Activated CD8-positive, alpha-beta memory T cell treated with anti-CD3 and anti-CD28 coated beads for 36 hours (primary cell): ENCODE data around the gene PUS10. TPM values are rescaled to one million over a fixed set of nuclear protein-coding genes. Genes with fewer than 3 reads are reported as not detected.

Experiments used
- CTCF ChIA-PET: fragments of 350-600 bp; sonication (Branson Sonifier 250); formaldehyde crosslinking; loops from one replicate; lab custom pipeline; 2021; ENCODE audit warnings: antibody characterized with exemption; lab: Charles Lee
- POLR2A ChIA-PET: fragments of 350-600 bp; sonication (Branson Sonifier 250); formaldehyde crosslinking; loops from one replicate; lab custom pipeline; 2021; ENCODE audit warnings: antibody characterized with exemption; lab: Charles Lee
- total RNA-seq, 2 experiments: library from RNA; stranded (reverse); gene quantifications; one replicate each; pipeline ENCODE4 v1.2.3, GENCODE V29; 2021

Gene PUS10
- total RNA-seq, 2 experiments from 2014 or later, result 8.7 to 8.8 TPM

DNA sequence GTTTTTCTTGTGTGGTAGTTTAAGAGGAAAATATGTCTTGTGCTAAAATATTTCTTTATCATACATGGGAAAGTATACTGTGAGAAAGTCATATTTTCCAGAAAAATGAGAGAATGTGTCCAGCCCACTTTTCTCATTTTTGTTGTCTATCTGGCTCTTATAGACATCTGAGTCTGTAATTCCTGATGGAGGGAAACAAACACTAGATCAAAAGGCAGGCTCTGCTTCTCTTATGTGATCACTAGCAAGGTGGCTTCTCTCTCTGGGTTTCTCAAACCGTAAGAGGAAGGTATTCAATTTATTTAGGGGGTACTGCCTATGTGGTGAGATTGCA, 40.5 kb downstream of the PUS10 start:
- ChIA-PET CTCF (interaction anchor here (0.7 to 1.3 kb wide), 2 partner anchors 15 to 221 kb away, joined by 3 to 4 read pairs; no protein-coding TSS in a partner anchor), POLR2A (no interaction called here)

DNA sequence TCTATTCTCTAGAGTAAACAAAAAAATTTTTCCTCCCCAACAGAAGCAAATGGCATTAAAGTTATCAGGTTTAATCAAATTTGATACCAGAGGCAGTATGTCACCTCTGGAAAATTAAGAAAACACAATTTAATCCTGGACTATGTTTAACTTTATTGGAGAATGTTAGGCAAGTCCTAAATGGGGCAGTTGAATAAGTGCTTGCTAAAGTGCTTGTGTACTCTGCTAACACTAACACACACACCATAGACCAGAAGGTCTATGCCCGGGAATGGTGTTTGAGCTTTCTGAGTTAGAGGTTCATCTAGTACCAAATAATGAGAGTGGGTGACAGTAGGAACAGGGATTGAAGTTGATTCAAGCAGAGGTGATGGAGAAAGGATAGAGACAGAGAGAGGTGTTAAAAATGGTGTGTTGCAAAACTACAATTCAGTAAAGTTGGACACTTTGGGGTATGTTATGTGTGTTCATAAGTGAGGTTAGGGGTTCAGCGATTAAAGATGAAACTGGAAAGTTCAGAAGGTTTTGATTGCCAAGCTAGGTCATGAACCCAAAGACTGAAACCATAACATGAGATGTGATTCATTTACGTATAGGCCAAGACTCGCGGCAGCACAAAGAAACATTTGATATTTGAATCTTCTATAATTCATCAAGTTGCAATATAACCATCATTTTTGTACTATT, 41.0 kb downstream of the PUS10 start:
- CTCF ChIA-PET, result interaction anchor here (1.3 kb wide), 1 partner anchor 16 kb away, joined by 3 read pairs; no protein-coding TSS in a partner anchor
- POLR2A ChIA-PET, result no interaction called here

DNA sequence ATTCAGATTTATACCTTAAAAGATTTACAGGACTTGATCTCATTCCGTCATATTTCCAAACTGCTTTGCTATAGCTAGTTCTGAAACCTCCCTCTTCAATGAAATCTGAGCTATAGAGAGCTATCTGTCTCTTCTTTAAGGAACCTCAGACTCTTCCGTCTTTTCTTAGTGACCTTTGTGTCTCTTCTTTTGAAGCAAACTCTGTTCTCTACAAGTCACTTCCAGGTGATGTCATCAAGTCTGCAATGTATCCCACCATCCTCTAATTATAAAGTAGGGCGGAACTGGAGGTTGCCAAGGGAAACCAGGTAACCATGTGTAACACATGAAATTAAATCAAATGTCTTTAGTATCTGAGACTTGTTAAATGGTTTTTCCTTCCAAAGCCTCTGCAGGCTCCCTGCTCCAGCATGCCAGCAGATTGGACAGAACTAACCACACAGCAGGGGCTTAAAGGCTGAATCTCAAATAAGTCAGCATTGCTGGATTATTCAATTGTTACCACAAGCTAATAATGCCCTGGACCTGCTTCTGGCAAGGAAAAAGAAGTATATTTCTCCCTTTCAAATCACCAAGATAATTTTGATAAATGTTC, 41.7 kb downstream of the PUS10 start:
- ChIA-PET CTCF (no interaction called here), POLR2A (no interaction called here)

DNA sequence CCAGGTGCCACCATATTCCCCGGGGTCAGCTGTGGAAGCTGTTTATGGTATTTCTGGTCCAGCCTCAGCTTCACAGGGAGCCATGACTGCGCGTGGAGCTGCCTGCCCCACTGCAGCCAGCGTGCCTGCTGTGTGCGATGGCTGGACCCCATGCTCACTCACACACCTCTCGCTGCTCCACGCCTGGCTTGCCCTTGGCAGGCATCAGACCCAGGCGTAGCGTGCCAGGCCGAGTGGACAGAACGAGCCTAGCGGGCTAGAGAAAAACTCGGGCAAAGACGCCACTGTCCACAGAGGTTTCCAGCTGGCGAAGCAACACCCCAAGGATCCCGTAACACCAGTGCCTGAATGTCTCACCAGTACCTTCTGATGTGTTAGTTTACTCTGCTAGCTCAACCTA, 43.4 kb downstream of the PUS10 start:
- ChIA-PET POLR2A (no interaction called here), CTCF (no interaction called here)

DNA sequence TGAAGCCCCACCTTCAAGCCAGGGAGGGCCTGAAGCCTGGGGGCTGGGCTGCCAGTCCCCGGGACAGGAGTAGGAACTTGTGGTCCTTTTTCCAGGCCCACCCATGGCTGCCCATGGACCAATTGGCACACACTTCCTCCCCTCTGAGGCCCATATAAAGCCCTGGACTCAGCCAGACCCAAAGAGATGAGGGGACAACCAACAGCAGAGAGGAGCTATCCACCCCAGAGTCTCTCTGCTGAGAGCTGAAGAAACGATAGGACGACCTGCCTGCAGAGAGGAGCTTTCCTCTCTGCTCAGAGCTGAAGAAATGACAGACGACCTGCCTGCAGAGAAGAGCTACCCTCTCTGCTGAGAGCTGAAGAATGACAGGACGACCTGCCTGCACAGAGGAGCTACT, 44.4 kb downstream of the PUS10 start:
- ChIA-PET CTCF (no interaction called here), POLR2A (interaction anchor here (0.6 kb wide), 1 partner anchor 158 kb away, joined by 11 read pairs; no protein-coding TSS in a partner anchor)

DNA sequence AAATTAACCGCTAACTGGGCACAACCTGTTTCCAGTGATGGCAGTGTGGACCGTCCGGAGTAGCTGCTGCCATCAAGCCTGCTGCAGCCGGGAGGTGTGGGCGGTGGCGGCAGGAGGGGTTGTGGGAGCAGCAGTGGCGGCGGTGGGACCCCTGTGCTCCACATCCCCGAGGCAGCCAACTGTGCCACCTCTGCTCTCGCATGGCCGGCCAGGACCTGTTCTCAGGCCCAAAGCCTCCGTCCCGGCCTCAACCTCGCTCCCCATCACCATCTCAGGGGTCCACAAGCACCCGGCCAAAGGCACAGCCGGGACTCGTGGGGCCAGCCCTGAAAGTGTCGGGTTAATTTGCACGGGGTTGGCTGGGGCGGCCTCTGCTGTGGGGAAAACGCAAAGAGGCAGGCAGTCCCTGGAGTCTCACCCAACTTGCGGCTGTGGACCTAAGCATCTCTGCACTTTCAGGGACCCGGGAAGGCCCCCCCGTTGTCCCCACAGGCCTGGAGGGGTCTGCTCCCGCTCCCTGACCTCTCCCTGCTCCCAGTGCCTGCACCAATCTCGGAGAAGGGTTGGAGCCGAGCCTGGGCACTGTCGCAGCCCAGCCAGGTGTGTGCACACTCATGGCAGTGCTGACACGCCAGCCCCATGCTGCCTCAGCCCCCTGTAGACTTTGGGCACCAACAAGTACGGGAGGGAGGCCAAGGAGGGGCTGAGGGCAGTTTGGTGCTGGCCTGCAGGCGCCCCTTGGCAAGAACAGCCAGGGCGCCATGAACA, 45.0 kb downstream of the PUS10 start:
- ChIA-PET CTCF (interaction anchor here (0.6 to 0.9 kb wide), 2 partner anchors 30 to 38 kb away, joined by 3 read pairs; no protein-coding TSS in a partner anchor), POLR2A (no interaction called here)

DNA sequence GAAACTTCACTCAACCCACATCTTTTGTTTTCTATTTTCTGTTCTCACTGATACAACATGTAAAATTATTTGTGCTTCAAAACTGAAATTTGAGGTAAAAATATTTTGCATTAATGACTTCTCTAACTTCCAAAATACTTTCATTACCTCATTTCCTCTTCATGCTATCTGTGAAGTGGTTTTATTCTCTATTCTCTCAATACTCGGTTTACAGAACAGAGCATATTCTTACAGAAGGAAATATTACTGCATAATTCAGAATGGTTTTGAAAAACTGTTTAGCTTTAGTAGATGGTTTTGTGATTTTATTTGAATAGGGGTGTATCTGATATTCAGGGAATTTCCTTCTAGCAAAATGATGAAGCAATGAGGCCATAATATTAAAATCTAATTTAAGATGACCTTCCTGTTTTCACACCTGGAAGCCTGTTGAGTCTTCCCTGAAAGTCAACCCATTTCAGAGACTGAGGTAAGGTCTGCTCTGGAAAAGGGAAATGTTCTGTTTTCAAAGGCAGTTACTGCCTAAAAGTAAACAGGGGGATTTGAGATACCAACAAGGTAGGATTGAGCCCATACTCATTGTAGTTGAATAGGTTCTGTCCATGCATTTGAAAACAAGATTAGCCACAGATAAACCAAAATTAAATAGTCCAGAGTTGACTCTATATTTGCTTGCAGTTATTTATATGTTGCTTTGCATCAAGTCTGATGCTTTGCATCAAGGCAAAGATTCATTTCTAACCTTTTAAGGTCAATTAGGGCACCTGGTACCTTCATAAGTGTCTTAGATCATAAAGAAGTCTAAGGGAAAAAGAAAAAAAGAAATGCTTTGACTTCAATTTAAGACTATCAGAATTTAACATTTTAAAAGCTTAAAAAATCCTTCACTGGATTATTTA, 51.3 kb downstream of the PUS10 start:
- ChIA-PET CTCF (no interaction called here), POLR2A (no interaction called here)

DNA sequence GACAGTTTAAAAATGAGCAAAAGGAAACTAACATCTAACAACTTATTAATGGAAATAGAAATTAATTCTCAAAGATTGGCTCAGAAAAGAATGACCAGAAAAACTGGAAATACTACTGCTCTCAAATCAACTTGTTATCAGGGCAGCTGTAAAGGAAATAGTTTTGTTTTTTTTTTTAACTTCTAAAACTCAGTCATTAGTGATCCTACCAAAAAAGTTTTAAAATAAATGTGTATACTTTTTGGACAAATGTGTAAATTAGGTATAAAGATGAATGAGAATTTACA, 52.6 kb downstream of the PUS10 start:
- POLR2A ChIA-PET, result no interaction called here
- CTCF ChIA-PET, result no interaction called here

DNA sequence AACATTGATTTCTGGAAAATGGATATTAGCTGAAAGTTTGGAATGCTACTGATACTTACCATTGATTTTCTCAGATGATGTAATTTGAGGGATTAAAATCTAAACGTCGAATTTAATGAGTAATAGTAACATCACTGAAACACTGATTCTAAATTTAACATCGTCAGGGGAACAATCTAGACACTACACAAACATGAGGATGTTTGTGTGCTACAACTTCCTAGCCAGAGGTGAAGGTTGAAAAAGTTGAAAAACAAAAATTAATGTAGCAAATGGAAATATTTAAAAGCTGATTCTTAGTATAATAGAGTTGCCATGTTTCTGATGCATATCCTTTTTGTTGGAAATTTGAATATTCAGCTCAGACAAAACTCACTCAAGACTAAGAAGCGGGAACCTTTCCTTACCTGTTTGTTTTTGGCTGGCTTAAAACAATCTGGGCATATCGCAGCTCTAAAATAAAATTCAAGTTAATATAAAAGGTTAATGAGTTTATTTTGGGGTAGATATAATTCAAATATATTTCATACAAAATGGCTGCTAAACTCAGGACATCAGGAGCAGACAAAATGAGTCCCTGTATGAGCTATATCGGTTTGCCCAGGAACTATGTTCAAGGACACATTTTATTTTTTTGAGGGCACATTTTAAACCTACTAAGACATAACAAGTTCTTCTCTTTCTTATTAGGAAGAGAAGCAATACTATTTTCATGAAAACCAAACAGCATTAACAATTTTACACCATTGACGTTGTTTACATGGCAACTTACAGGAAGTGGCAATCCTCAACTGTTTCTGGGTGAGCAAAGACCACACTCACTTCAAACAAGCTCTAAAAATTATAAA, 53.2 kb downstream of the PUS10 start:
- ChIA-PET CTCF (no interaction called here), POLR2A (interaction anchor here (0.7 kb wide), 1 partner anchor 83 kb away, joined by 4 read pairs; the partner anchor contains the start of gene REL)

DNA sequence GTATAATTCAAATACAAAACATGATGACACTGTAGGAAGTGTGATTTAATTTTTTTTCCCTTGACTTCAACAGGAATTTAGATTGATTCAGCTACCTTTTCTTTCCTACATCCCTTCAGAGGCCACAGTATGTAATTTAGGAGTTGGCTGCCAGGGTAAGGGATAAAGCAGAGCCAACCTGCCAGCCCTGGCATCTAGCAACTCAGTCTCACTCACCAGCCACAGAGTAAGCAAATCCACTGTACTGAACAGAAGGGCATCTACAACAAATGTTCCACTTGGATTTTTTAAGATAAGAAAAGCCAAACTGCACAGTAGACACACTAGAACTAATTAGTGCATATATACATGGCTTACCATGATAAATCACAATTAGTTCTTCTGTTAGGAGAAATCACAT, 54.9 kb downstream of the PUS10 start:
- POLR2A ChIA-PET, result no interaction called here

DNA sequence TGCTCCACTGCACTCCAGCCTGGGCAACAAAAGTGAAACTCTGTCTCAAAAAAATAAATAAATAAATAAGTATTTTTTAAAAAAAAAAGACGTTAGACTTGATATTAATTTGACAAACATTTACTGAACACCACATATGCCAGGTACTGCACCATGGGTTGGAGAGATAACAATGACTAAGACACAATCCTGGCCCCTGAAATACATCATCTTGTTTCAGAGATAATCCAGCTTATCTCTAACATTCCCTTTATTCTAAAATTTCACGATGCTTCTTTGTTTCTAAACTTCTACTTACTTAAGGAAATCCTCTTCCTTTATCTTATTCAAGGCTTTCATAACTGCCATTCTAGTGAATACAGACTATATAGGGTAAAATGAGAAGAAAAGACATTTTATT, 55.5 kb downstream of the PUS10 start:
- POLR2A ChIA-PET, result no interaction called here
- CTCF ChIA-PET, result interaction anchor here (0.6 kb wide), 1 partner anchor 27 kb away, joined by 3 read pairs; no protein-coding TSS in a partner anchor

More for the DNA sequence above, 54.9 kb downstream of the PUS10 start:
- CTCF ChIA-PET, result interaction anchor here (0.6 kb wide), 1 partner anchor 28 kb away, joined by 3 read pairs; no protein-coding TSS in a partner anchor

DNA sequence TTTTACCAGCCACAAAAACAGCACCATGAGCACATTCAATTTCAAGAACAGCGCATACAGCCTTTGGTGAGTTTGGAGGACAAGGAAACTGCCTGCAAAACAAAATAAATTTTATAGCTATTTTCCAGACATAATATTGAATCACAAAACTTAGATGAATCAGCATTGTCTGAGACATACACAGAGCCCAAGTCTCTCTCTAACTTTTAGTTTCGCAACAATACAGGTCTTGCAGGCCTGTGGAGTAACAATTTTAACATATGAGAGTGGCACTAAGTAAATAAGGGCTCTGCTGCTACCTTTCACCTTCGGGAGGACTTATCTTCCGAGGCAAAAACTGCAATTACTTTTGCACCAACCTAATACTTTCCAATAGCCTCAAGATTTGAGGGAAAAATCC, 56.6 kb downstream of the PUS10 start:
- POLR2A ChIA-PET, result interaction anchor here (0.6 kb wide), 1 partner anchor 374 kb away, joined by 4 read pairs; no protein-coding TSS in a partner anchor
- CTCF ChIA-PET, result no interaction called here

DNA sequence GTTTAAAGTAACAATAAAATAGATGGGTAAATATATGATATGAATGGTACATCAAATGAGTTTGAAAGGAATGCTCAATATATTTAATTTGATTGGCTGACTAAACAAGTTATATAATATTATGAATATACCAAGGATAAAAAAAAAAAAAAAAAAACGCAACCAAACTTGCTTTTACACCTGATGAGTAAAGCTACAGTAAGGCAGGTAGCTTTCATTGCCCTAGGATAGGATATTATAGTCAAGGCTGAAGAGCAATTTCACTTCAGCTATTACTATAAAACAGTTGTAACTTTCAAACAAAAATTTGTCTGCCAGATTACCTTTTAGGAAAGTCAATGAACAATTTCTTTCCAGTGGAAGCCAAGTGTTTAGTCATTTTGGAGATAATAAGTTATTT, 57.3 kb downstream of the PUS10 start:
- ChIA-PET POLR2A (interaction anchor here (0.6 to 0.7 kb wide), 2 partner anchors 100 to 375 kb away, joined by 4 to 6 read pairs; no protein-coding TSS in a partner anchor), CTCF (interaction anchor here (0.7 kb wide), 1 partner anchor 286 kb away, joined by 3 read pairs; no protein-coding TSS in a partner anchor)

DNA sequence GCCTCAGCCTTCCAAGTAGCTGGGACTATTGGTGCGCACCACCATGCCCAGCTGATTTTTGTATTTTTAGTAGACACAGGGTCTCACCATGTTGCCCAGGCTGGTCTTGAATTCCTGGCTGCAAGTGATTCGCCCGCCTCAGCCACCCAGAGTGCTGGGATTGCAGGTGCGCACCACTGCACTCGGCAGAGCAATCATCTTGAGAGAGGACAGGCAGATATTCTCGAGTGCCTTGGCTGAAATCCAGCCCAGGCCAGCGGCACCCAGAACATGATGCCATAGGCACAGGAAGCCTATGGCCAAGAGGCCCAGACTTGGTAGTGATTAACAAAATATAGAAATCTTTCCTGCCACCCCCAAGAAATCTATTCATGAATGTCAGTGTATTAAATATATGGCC, 58.6 kb downstream of the PUS10 start:
- CTCF ChIA-PET, result interaction anchor here (1.5 kb wide), 1 partner anchor 40 kb away, joined by 4 read pairs; no protein-coding TSS in a partner anchor
- POLR2A ChIA-PET, result no interaction called here

DNA sequence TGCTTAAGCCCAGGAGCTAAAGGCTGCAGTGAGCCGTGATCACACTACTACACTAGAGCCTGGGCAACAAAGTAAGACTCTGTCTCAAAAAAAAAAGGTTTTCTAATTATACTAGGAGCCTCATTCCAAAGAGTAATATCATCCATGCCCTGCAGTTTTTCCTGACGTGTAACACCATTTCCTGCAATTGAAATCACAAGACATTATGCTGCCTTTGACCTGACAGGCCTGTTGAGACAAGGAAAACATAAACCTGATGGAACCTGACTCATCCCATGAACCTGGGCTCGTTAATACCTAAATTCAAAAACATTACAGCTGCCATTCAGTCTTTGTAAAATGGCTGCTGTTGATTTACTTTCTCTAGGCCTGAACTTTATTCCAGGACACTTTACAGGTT, 59.3 kb downstream of the PUS10 start:
- CTCF ChIA-PET, result interaction anchor here (1.5 kb wide), 1 partner anchor 40 kb away, joined by 4 read pairs; no protein-coding TSS in a partner anchor

DNA sequence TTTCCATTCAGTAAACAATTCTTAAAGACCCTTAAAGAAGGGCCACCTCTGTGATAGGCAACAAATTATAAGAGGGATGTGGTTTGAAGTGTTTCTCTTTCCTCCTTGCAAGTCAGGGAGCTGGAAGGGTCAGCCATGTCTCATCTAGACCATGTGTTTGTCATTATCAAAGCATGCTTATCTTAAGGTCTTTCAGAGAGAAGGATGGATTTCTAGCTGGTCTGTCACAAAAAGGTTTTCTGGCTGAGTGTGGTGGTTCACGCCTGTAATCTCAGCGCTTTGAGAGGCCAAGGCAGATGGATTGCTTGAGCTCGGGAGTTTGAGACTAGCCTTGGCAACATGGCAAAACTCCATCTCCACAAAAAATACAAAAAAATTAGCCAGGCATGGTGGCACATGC, 59.7 kb downstream of the PUS10 start:
- CTCF ChIA-PET, result interaction anchor here (1.5 kb wide), 1 partner anchor 41 kb away, joined by 4 read pairs; no protein-coding TSS in a partner anchor
- POLR2A ChIA-PET, result no interaction called here

More for the DNA sequence above, 59.3 kb downstream of the PUS10 start:
- POLR2A ChIA-PET, result no interaction called here

DNA sequence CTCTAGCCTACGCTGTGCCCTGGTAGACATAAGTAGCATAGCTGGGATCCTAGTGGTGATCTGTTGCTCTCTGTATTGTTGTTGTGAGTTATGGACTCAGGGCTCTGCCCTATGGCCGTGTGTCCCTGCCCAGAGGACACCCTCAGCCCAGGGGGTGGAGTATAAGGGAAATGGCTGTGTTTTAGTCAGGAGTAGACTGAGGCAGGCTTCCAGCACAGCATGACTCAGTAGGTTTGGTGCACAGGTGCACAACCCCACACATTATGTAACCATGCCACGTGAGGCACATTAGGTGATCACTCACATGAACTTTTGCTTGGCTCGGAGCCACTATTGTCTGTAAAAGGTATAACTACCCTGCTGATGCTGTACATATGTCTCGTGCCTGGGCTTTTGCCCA, 60.4 kb downstream of the PUS10 start:
- POLR2A ChIA-PET, result no interaction called here
- CTCF ChIA-PET, result no interaction called here

DNA sequence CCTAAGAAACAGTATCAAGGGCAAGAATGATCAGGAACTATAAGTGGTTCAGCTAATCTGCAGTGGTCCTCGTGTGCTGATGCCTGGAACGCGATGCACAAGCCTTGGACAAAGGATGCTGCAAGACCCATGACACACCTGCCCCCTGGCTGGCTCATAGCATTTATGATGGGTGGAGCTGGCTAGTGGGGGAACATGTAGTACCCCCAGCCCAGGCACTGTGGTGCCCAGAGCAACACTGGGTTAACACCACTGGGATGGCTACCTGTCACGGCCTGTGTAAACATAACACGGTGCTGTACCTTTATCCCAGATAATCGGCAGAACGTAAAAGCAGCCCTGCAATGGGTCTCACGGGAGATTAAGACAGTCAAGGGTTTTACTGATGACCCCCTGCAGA, 60.8 kb downstream of the PUS10 start:
- POLR2A ChIA-PET, result no interaction called here
- CTCF ChIA-PET, result no interaction called here
